Stimulated activated CD4-positive, alpha-beta T cell treated with anti-CD3 and anti-CD28 coated beads, Interleukin-4, amount 100 ng/mL, for 24 hours (primary cell): Measurements from ENCODE around the gene ILF3.
A peak's percentile ranks its signal among the peaks of the same experiment; 100 is the strongest.

Experiments used
- DNase-seq: peaks from one replicate; pipeline ENCODE4 v3.0.0-alpha.2; 2020

ILF3 gene

GRCh38 chr19:10653732-10654609 is at the start of gene ILF3:
TSS of gene ILF3 (plus strand) at chr19:10654346. CDS start at chr19:10670606, 16,260 bp downstream.
- peak; percentile 100 for DNase-seq

DNA sequence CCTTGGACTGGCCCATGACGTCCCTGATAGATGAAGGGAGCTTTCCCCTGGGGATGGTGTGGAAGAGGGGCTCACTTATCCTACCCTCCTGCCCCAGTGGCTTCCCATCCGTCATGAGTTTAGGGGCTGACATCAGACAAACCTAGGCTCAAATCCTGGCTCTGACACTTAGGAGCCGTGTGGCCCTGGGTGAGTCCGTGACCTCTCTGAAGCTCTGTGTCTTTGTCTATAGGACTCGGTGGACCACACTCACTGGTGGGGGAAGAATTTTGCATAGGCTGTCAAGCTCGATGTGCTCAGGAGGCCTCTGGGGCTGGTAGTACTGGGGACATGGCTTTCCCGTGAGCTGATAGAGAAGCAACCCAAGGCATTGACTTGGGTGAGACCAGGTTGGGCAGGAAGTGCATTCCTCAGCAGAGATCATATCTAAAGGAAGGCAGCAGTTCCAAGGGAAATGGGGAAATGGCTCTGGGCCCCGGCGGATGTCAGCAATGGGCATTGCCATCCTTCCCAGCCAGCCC is 49.6 kb upstream of the ILF3 start:
- no peak for DNase-seq

DNA sequence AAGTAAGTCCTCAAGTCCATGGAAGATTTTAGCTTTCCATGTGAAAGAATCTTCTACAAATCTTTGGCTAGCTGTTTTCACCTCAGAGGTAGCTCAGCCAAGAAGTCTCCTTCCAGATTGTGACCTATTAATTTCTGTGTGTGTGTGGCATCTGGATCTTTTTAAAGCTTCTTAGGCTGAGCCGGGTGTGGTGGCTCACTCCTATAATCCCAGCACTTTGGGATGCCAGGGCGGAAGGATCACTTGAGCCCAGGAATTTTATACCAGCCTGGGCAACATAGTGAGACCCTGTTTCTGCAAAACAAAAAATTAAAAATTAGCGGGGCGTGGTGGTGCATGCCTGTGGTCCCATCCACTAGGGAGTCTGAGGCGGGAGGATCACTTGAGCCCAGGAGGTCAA is 42.2 kb upstream of the ILF3 start:
- DNase-seq = no peak

- no peak for DNase-seq
Measured at GRCh38 chr19:10612499-10613119, 41.5 kb upstream of the ILF3 start.

- DNase-seq = no peak
Measured at GRCh38 chr19:10615429-10616023, 38.6 kb upstream of the ILF3 start.

DNA sequence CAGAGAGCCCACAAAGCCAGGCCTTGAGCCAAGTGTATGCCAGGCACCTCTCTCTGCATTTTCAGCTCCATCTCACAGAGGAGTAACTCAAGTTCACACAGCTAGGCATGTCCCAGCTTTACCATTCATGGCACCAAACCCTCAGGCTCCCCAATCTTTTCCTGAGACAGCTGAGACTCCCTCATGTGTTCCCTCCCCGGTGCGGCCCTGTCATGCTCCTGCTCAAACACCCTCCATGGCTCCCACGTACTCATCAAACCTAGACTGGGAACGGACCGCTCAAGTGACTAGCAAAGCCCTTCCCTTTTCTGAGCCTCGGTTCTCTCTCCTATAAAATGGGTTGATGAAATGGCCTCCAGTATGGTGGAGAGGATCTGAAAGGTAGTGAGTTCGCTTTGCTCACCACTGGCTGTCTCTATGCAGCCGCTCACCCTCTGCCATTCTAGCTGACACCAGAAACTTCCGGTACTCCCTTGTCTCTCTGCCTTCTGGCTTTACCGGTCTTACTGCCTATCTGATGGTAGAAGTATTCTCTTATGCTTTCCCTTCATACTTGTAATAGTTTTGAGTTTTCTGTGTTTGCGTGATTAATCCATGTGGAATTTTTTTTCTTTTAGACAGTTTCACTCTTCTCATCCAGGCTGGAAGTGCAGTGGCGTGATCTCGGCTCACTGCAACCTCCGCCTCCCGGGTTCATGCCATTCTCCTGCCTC is 36.6 kb upstream of the ILF3 start:
- no peak for DNase-seq

- no peak for DNase-seq
Measured at GRCh38 chr19:10618846-10619245, 35.3 kb upstream of the ILF3 start.

DNA sequence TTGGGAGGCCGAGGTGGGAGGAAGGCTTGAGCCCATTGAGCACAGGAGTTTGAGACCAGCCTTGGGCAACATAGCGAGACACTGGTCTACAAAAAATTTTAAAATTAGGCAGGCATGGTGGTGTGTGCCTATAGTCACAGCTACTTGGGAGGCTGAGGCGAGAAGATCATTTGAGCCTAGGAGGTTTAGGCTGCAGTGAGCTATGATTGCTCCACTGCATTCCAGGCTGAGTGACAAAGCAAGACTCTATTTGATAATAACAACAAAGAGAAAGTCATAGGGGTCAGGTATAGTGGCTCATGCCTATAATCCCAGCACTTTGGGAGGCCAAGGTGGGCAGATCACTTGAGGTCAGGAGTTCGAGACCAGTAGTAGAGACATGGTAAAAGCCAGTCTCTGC is 33.4 kb upstream of the ILF3 start:
- no peak for DNase-seq

DNA sequence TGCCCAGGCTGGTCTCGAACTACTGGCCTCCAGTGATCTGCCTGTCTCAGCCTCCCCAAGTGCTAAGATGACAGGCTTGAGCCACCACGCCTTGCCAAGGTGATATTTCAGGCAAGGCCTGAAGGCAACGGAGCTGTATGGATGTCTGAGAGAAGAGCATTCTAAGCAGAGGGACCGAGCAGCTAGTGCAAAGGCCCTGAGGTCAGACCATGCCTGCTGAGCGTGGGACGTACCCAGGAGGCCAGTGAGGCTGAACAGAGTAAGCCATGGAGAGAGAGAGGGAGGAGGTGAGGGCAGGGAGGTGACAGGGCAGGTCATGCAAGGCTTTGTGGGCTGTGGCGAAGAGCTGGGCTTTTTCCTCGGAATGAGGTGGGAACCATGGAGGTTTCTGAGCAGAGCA is 32.2 kb upstream of the ILF3 start:
- no peak for DNase-seq

GRCh38 chr19:10624585-10624984 is 29.6 kb upstream of the ILF3 start:
- no peak for DNase-seq

- no peak for DNase-seq
Measured at GRCh38 chr19:10625003-10625761, 29.0 kb upstream of the ILF3 start, which contains the start of gene SLC44A2. TSS of gene SLC44A2 (plus strand) at chr19:10625553. CDS start at chr19:10625634, 81 bp downstream.

GRCh38 chr19:10625762-10626138 is 28.4 kb upstream of the ILF3 start:
- DNase-seq = no peak

- DNase-seq = no peak
Measured at GRCh38 chr19:10631874-10632273, 22.3 kb upstream of the ILF3 start.

- DNase-seq = no peak
Measured at GRCh38 chr19:10634430-10634829, 19.7 kb upstream of the ILF3 start.

- DNase-seq = no peak
Measured at GRCh38 chr19:10634963-10635362, 19.2 kb upstream of the ILF3 start.

DNA sequence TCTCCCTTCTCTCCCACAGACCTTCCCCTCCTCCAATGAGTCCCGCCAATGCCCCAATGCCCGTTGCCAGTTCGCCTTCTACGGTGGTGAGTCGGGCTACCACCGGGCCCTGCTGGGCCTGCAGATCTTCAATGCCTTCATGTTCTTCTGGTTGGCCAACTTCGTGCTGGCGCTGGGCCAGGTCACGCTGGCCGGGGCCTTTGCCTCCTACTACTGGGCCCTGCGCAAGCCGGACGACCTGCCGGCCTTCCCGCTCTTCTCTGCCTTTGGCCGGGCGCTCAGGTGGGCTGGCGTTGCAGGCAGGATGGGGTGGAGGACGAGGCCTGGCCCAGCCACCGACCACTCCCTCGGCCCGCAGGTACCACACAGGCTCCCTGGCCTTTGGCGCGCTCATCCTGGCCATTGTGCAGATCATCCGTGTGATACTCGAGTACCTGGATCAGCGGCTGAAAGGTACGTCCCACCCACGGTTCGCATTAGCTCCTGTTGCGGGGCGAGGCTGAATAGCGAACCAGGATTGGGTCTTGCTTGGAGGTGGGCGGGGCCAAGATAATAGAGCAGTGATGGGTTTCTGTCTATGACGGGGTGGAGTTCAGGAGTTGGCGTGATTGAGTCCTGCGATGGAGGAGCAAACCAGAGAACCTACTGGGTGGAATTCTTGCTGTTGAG is 17.7 kb upstream of the ILF3 start:
- DNase-seq = no peak

DNA sequence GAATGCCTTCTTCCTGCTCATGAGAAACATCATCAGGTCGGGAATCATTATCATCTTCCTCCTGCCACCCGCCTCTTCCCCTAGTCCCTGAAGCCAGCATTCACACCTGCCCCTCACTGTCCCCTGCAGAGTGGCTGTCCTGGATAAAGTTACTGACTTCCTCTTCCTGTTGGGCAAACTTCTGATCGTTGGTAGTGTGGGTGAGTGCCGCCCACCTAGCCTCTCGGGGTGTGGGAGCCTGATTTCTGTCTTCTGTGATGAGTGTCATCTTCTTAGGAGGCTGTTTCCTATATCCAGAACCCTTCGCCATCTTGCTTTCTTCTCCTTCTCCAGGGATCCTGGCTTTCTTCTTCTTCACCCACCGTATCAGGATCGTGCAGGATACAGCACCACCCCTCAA is 16.3 kb upstream of the ILF3 start:
- no peak for DNase-seq

DNA sequence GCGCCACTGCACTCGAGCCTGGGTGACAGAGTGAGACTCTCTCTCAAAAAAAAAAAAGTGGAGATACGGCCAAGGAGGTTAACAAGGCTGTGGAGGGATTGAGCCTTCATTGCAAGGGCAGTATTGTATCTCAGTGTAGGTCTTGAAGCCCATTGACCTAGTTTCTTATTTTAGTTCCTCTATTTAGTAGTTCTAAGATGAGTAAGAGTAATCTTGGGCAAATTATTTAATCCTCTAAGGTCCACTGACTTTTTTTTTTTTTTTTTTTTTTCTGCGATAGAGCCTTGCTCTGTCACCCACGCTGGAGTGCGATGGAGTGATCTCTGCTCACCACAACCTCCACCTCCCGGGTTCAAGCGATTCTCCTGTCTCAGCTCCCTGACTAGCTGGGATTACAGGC is 14.3 kb upstream of the ILF3 start:
- DNase-seq = no peak

DNA sequence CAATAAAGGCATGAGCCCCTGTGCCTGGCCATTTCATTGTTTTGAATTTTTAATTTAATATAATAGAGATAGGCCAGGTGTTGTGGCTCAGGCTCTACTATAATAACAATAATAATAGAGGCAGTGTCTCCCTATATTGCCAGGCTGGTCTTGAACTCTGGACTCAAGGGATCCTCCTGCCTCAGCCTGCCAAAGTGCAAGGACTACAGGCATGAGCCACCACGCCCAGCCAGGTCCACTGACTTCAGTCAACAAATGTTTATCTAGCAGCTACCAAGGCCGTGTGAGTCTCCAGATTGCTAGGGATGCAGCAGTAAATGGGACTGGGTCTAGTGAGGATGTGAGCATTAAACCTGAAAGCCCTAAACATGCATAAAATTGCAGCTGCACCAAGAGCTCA is 13.8 kb upstream of the ILF3 start:
- no peak for DNase-seq

- no peak for DNase-seq
Measured at GRCh38 chr19:10641248-10641647, 12.9 kb upstream of the ILF3 start.

GRCh38 chr19:10642473-10643171 is 11.5 kb upstream of the ILF3 start:
- no peak for DNase-seq
